HCT116 (cell line): ENCODE data around the gene PASD1. TPM values are rescaled to one million over a fixed set of nuclear protein-coding genes. Genes with fewer than 3 reads are reported as not detected.

ENCODE experiments used
- ATAC-seq: fragments of 200-7000 bp; cut with Tn5 transposase; 2 replicates; pipeline ENCODE4 v1.9.1; 2020; ENCODE audit warnings: mild to moderate bottlenecking, moderate library complexity
- BruUV-seq: library from RNA; stranded (reverse); fragments of 400-500 nt; replicated peaks from 2 replicates; lab custom pipeline; 2021; lab: Mats Ljungman, UMichigan
- CTCF ChIA-PET: fragments of 300-600 bp; sonication (Branson Sonifier 250); formaldehyde crosslinking; loops from one replicate; lab custom pipeline; 2021; ENCODE audit warnings: antibody characterized with exemption; lab: Charles Lee
- POLR2A ChIA-PET: fragments of 300-600, 350-600 bp; sonication (Branson Sonifier 250); formaldehyde crosslinking; loops from one replicate; lab custom pipeline; 2021; ENCODE audit warnings: antibody characterized with exemption; lab: Charles Lee
- RAD21 ChIA-PET, 2 experiments: fragments of 300-600 bp; sonication (Branson Sonifier 250); formaldehyde crosslinking; loops; one replicate each; lab custom pipeline; 2023; ENCODE audit warnings: low total read pairs in 2 of 2; ENCODE audit not compliant: uncharacterized antibody in 2 of 2, unreplicated experiment in 2 of 2, low non-redundant PET in 1 of 2; lab: Charles Lee
- DNase-seq: peaks from one replicate; pipeline ENCODE4 v3.0.0-alpha.2; 2010; ENCODE audit warnings: low read depth, low spot score
- H2AFZ ChIP-seq: fragments of 200-600 bp; shearing (Covaris generic), sonication (generic); 2 replicates; pipeline ENCODE4 v1.6.1; 2017; ENCODE audit warnings: low read depth, mixed run types, mixed read lengths, antibody characterized with exemption, low read length; ENCODE audit not compliant: poor library complexity, severe bottlenecking
- H3K27ac ChIP-seq: 2 replicates; pipeline ENCODE4 v1.5.1; 2012; ENCODE audit warnings: low read depth, low read length
- H3K27me3 ChIP-seq: fragments of 200-600 bp; sonication (generic); 2 replicates; pipeline ENCODE4 v1.6.1; 2016; ENCODE audit warnings: mixed run types, low read length, mixed read lengths; ENCODE audit not compliant: insufficient read depth
- H3K36me3 ChIP-seq, 2 experiments: fragments of 200-500 bp in 1 of 2; fragments of 200-600 bp in 1 of 2; sonication (Bioruptor generic) in 1 of 2; sonication (generic) in 1 of 2; 2 replicates each; pipeline versions ENCODE4 v1.5.1 to v1.6.1; 2014 to 2016; ENCODE audit warnings: low read length in 2 of 2, inconsistent platforms in 1 of 2, mixed read lengths in 1 of 2, mixed run types in 1 of 2; ENCODE audit not compliant: insufficient read depth in 2 of 2, control insufficient read depth in 1 of 2
- H3K4me1 ChIP-seq, 2 experiments: fragments of 200-600 bp in 1 of 2; sonication (generic) in 1 of 2; 2 replicates each; pipeline versions ENCODE4 v1.5.1 to v1.6.1; 2012 to 2017; ENCODE audit warnings: low read length in 2 of 2, inconsistent platforms in 1 of 2, mild to moderate bottlenecking in 1 of 2, mixed read lengths in 1 of 2, mixed run types in 1 of 2, moderate library complexity in 1 of 2; ENCODE audit not compliant: insufficient read depth in 2 of 2, control insufficient read depth in 1 of 2
- H3K4me2 ChIP-seq: fragments of 200-600 bp; sonication (generic); 2 replicates; pipeline ENCODE4 v1.6.1; 2017; ENCODE audit warnings: mixed run types, low read length, mixed read lengths
- H3K4me3 ChIP-seq, 2 experiments: fragments of 200-600 bp in 1 of 2; sonication (generic) in 1 of 2; replicated peaks in 1 of 2; 2 replicates each; pipeline ENCODE4 v1.5.1; 2011 to 2016; ENCODE audit warnings: low read length in 2 of 2, control low read depth in 1 of 2, low read depth in 1 of 2, mild to moderate bottlenecking in 1 of 2, mixed read lengths in 1 of 2, mixed run types in 1 of 2
- H3K79me2 ChIP-seq: fragments of 200-600 bp; sonication (generic); 2 replicates; pipeline ENCODE4 v1.6.1; 2017; ENCODE audit warnings: mild to moderate bottlenecking, mixed run types, low read length, moderate library complexity, mixed read lengths; ENCODE audit not compliant: insufficient read depth
- H3K9ac ChIP-seq: fragments of 200-600 bp; sonication (generic); 2 replicates; pipeline ENCODE4 v1.6.1; 2016; ENCODE audit warnings: low read length, mixed read lengths
- H3K9me2 ChIP-seq: fragments of 200-600 bp; sonication (generic), shearing (Covaris generic); 2 replicates; pipeline ENCODE4 v1.6.1; 2017; ENCODE audit warnings: mixed run types, mild to moderate bottlenecking, moderate library complexity; ENCODE audit not compliant: insufficient read depth
- H3K9me3 ChIP-seq, 2 experiments: fragments of 200-500 bp in 1 of 2; fragments of 200-600 bp in 1 of 2; sonication (Bioruptor generic) in 1 of 2; sonication (generic) in 1 of 2; 2 replicates each; pipeline ENCODE4 v1.6.1; 2014 to 2017; ENCODE audit warnings: low read length in 2 of 2, mixed read lengths in 2 of 2, inconsistent platforms in 1 of 2, low read depth in 1 of 2, mild to moderate bottlenecking in 1 of 2, mixed run types in 1 of 2, moderate library complexity in 1 of 2; ENCODE audit not compliant: control insufficient read depth in 1 of 2, insufficient read depth in 1 of 2
- H4K20me1 ChIP-seq: fragments of 200-600 bp; sonication (generic), shearing (Covaris generic); 2 replicates; pipeline ENCODE4 v1.6.1; 2017; ENCODE audit warnings: mixed run types, mild to moderate bottlenecking, moderate library complexity; ENCODE audit not compliant: insufficient read depth
- CEBPB ChIP-seq: IDR thresholded peaks from 2 replicates; pipeline ENCODE4 v1.6.1; 2012; ENCODE audit warnings: low read depth
- EGR1 ChIP-seq: IDR thresholded peaks from 2 replicates; pipeline ENCODE4 v1.6.1; 2012; ENCODE audit warnings: low read depth
- ELF1 ChIP-seq: IDR thresholded peaks from 2 replicates; pipeline ENCODE4 v1.6.1; 2012; ENCODE audit warnings: low read depth, borderline replicate concordance
- EZH2phosphoT487 ChIP-seq: fragments of 200-600 bp; IDR thresholded peaks from 2 replicates; pipeline ENCODE4 v1.6.1; 2018; ENCODE audit warnings: antibody characterized with exemption, borderline replicate concordance
- JUND ChIP-seq: IDR thresholded peaks from 2 replicates; pipeline ENCODE4 v1.6.1; 2012
- POLR2A ChIP-seq: IDR thresholded peaks from 2 replicates; pipeline ENCODE4 v1.7.0; 2011; ENCODE audit warnings: borderline replicate concordance; ENCODE audit not compliant: insufficient read depth, insufficient read length; ENCODE audit errors: extremely low read depth
- POLR2AphosphoS5 ChIP-seq: IDR thresholded peaks from 2 replicates; pipeline ENCODE4 v1.6.1; 2011; ENCODE audit warnings: mild to moderate bottlenecking, low read depth, low read length, moderate library complexity
- RAD21 ChIP-seq: IDR thresholded peaks from 2 replicates; pipeline ENCODE4 v1.6.1; 2012; ENCODE audit warnings: low read depth, mild to moderate bottlenecking
- SIN3A ChIP-seq: IDR thresholded peaks from 2 replicates; pipeline ENCODE4 v1.6.1; 2012; ENCODE audit warnings: low read depth
- SRF ChIP-seq: IDR thresholded peaks from 2 replicates; pipeline ENCODE4 v1.6.1; 2012; ENCODE audit warnings: low read depth
- YY1 ChIP-seq: IDR thresholded peaks from 2 replicates; pipeline ENCODE4 v1.6.1; 2011; ENCODE audit warnings: low read length, low read depth, moderate library complexity, mild to moderate bottlenecking; ENCODE audit not compliant: insufficient replicate concordance; ENCODE audit errors: extremely low read depth
- ZFX ChIP-seq: fragments of 450-650 bp; IDR thresholded peaks from 2 replicates; pipeline ENCODE4 v1.6.1; 2017
- ZNF274 ChIP-seq: fragments of 200-500 bp; sonication (Bioruptor generic); IDR thresholded peaks from 2 replicates; pipeline ENCODE4 v1.6.1; 2014; ENCODE audit warnings: mild to moderate bottlenecking, low read depth, low read length, inconsistent platforms
- intact Hi-C: fragments of 100-400 bp; cut with micrococcal nuclease; formaldehyde crosslinking; loops from 2 replicates; pipeline ENCODE4 v1.10.0; 2022
- total RNA-seq: library from RNA; stranded (reverse); gene quantifications from one replicate; pipeline ENCODE4 v1.2.1, GENCODE V29; 2021; ENCODE audit not compliant: unreplicated experiment
- TF ChIP-seq, protein P1 (sequence below): IDR thresholded peaks from 2 replicates; pipeline ENCODE4 v1.6.1; 2011; ENCODE audit warnings: mild to moderate bottlenecking, low read length, moderate library complexity; ENCODE audit not compliant: insufficient replicate concordance; ENCODE audit errors: extremely low read depth
- TF ChIP-seq, protein P2 (sequence below), 3 experiments: fragments of 200-600 bp in 1 of 3; sonication (generic) in 1 of 3; IDR thresholded peaks in 2 of 3; conservative IDR thresholded peaks in 1 of 3; 2 replicates each; pipeline ENCODE4 v1.5.1; 2012 to 2017; ENCODE audit warnings: low read depth in 2 of 3, low read length in 2 of 3, antibody characterized with exemption in 1 of 3, borderline replicate concordance in 1 of 3, control low read depth in 1 of 3, mild to moderate bottlenecking in 1 of 3, mixed read lengths in 1 of 3, mixed run types in 1 of 3, moderate library complexity in 1 of 3; ENCODE audit not compliant: insufficient read depth in 1 of 3
- TF ChIP-seq, protein P3 (sequence below): IDR thresholded peaks from 2 replicates; pipeline ENCODE4 v1.6.1; 2012; ENCODE audit warnings: low read depth

PASD1 gene
- total RNA-seq, 1 experiment from 2014 or later = not detected

DNA sequence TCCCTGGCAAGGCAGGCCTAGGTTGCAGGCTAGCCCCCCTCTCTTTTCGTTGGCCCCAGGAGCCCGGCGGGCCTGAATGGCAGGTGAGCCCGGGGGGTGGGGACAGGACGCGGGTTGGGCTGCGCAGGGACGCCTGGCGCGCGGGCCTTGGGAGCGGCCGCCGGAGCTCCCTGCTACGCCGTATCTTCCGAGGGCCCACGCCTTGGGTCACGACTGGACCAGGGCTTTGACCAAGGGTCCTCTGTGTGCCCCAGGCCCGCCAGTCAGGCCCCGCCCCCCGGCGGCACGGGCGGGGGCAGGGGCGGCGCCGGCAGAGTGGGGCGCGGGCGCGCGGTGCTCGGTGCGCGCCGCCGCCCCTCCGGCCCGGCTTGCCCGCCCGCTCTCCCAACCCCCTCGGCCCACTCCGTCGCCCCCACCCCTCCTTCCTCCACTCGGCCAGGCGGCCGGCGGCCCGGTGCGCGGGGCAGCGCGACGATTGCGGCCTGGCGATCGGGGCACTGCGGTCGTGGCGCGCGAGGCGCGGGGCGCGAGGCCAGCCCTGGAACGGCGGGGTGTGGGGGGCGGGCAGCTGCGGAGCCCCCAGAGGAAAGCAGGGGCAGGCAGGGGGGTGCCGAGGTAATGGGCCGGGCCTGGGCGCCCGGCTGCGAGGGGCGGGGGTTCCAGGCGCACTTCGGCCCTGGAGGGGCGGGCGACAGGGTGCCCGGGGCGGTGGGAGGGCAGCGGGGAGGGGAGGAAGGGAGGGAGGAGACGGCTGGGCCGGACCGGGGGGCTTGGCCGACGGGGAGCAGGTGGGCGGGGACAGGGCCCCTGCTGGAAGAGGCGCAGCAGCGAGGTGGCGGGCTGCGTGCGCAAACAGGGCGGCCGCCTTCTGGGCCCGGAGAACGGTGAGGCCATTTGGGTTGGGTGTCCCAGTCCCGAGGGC is 131.4 kb downstream of the PASD1 start, which contains the start of gene PRRG3:
PRRG3 (plus strand) TSS at position 798 of the 922 bp plus-strand sequence. CDS start 3,357 bp downstream, outside the sequence.
- Histone ChIP-seq H3K27ac (no peak within 1 kb of the TSS), H3K79me2 (no peaks in the 10 kb centered on the region), H3K9me3 (no peaks in the 10 kb centered on the region), H3K4me3 (no peak within 1 kb of the TSS), H3K4me1 (no peaks in the 10 kb centered on the region), H3K27me3 (no peaks in the 10 kb centered on the region), H4K20me1 (no peaks in the 10 kb centered on the region), H3K9me2 (no peaks in the 10 kb centered on the region), H3K36me3 (no peaks in the 10 kb centered on the region), H3K4me2 (no peak within 1 kb of the TSS), H3K9ac (no peak within 1 kb of the TSS), H2AFZ (no peak within 1 kb of the TSS)
- intact Hi-C loops = no loop called here
- no peak for DNase-seq
- ChIA-PET POLR2A (no interaction called here), RAD21 (no interaction called here), CTCF (no interaction called here)
- ATAC-seq = no peak
- TF ChIP-seq SRF (no peak), JUND (no peak), POLR2A (no peak), EGR1 (no peak), ZNF274 (no peak), ZFX (no peak), YY1 (no peak), RAD21 (no peak), POLR2AphosphoS5 (no peak), ELF1 (no peak), EZH2phosphoT487 (no peak), SIN3A (no peak), CEBPB (no peak)
- TF ChIP-seq, protein P1, sequence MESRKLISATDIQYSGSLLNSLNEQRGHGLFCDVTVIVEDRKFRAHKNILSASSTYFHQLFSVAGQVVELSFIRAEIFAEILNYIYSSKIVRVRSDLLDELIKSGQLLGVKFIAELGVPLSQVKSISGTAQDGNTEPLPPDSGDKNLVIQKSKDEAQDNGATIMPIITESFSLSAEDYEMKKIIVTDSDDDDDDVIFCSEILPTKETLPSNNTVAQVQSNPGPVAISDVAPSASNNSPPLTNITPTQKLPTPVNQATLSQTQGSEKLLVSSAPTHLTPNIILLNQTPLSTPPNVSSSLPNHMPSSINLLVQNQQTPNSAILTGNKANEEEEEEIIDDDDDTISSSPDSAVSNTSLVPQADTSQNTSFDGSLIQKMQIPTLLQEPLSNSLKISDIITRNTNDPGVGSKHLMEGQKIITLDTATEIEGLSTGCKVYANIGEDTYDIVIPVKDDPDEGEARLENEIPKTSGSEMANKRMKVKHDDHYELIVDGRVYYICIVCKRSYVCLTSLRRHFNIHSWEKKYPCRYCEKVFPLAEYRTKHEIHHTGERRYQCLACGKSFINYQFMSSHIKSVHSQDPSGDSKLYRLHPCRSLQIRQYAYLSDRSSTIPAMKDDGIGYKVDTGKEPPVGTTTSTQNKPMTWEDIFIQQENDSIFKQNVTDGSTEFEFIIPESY = no peak
- TF ChIP-seq, protein P2, sequence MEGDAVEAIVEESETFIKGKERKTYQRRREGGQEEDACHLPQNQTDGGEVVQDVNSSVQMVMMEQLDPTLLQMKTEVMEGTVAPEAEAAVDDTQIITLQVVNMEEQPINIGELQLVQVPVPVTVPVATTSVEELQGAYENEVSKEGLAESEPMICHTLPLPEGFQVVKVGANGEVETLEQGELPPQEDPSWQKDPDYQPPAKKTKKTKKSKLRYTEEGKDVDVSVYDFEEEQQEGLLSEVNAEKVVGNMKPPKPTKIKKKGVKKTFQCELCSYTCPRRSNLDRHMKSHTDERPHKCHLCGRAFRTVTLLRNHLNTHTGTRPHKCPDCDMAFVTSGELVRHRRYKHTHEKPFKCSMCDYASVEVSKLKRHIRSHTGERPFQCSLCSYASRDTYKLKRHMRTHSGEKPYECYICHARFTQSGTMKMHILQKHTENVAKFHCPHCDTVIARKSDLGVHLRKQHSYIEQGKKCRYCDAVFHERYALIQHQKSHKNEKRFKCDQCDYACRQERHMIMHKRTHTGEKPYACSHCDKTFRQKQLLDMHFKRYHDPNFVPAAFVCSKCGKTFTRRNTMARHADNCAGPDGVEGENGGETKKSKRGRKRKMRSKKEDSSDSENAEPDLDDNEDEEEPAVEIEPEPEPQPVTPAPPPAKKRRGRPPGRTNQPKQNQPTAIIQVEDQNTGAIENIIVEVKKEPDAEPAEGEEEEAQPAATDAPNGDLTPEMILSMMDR (IDR thresholded peaks at IDR 0.05 in 2 of 3, conservative IDR thresholded peaks at IDR 0.05 in 1 of 3; ENCODE audit: borderline replicate concordance in 1 of 3, insufficient read depth in 1 of 3, low read depth in 2 of 3, low read length in 2 of 3) = no peak
- TF ChIP-seq, protein P3, sequence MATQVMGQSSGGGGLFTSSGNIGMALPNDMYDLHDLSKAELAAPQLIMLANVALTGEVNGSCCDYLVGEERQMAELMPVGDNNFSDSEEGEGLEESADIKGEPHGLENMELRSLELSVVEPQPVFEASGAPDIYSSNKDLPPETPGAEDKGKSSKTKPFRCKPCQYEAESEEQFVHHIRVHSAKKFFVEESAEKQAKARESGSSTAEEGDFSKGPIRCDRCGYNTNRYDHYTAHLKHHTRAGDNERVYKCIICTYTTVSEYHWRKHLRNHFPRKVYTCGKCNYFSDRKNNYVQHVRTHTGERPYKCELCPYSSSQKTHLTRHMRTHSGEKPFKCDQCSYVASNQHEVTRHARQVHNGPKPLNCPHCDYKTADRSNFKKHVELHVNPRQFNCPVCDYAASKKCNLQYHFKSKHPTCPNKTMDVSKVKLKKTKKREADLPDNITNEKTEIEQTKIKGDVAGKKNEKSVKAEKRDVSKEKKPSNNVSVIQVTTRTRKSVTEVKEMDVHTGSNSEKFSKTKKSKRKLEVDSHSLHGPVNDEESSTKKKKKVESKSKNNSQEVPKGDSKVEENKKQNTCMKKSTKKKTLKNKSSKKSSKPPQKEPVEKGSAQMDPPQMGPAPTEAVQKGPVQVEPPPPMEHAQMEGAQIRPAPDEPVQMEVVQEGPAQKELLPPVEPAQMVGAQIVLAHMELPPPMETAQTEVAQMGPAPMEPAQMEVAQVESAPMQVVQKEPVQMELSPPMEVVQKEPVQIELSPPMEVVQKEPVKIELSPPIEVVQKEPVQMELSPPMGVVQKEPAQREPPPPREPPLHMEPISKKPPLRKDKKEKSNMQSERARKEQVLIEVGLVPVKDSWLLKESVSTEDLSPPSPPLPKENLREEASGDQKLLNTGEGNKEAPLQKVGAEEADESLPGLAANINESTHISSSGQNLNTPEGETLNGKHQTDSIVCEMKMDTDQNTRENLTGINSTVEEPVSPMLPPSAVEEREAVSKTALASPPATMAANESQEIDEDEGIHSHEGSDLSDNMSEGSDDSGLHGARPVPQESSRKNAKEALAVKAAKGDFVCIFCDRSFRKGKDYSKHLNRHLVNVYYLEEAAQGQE = no peak
- no TSS peak for BruUV-seq
